ENCODE data around the gene AP2A2.
A peak's percentile ranks its signal among the peaks of the same experiment; 100 is the strongest.

Gene AP2A2

GRCh38 chr11:1017269-1018005 lies 91.8 kb downstream of the AP2A2 start:
- peak; percentile 32 for DNase-seq

GRCh38 chr11:1018091-1018490 lies 92.4 kb downstream of the AP2A2 start:
- no peak for DNase-seq

- no peak for DNase-seq
Observed at GRCh38 chr11:1019321-1019910, 93.7 kb downstream of the AP2A2 start.

GRCh38 chr11:1020211-1020905 lies 94.7 kb downstream of the AP2A2 start:
- DNase-seq, result no peak

- DNase-seq, result no peak
Observed at GRCh38 chr11:1022411-1022810, 96.7 kb downstream of the AP2A2 start.

DNA sequence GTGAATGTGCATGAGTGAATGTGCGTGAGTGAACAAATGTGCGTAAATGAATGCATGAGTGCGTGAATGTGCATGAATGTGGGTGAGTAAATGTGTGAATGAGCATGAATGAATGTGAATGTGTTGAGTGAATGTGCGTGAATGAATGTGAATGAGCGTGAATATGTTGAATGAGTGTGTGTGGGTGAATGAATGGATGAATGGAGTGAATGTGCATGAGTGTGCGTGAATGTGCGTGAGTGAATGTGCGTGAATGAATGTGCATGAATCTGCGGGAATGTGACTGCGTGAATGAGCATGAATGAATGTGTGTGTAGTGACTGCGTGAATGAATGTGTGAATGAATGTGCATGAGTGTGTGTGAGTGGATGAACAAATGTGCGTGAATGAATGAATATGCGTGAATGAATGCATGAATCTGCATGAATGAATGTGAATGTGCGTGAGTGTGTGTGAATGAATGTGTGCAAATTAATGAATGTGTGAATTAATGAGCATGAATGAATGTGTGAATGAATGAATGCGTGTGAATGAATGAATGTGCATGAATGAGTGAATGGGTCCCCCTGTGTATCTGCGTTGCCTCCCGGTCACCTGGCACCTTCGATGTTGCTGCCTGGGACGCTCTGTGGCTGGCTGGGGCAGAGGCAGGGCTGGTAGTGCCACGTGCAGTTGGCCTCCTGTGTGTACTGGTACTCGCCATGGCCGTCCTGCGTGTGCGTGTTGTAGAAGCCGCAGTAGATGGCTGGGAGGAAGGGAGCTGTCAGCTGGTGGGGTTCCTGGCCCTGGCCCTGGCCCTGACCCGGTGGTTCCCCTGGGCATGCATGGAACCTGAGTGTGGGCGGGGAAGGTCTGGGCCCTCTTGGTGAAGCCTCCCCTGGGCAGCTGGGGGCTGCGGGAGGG lies 97.5 kb downstream of the AP2A2 start:
- no peak for DNase-seq

- DNase-seq, result no peak
Observed at GRCh38 chr11:1023811-1024596, 98.3 kb downstream of the AP2A2 start.

- DNase-seq, result no peak
Observed at GRCh38 chr11:1024597-1025409, 99.1 kb downstream of the AP2A2 start.

- DNase-seq, result no peak
Observed at GRCh38 chr11:1025410-1026162, 99.9 kb downstream of the AP2A2 start.

DNA sequence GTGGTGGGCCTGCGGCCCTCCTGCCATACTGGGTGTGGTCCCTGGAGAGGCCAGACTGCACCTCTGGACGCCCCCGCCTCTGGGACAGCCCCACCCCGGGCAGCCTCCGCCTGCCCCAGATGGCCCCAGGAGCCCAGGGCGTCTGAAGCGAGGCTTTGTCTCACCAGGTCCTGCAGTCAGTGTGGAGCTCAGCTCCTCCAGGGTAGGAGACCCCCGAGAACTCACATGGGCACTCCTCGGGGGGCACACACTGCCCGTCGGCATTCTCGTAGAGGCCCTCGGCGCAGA lies 100.4 kb downstream of the AP2A2 start:
- DNase-seq, result no peak

DNA sequence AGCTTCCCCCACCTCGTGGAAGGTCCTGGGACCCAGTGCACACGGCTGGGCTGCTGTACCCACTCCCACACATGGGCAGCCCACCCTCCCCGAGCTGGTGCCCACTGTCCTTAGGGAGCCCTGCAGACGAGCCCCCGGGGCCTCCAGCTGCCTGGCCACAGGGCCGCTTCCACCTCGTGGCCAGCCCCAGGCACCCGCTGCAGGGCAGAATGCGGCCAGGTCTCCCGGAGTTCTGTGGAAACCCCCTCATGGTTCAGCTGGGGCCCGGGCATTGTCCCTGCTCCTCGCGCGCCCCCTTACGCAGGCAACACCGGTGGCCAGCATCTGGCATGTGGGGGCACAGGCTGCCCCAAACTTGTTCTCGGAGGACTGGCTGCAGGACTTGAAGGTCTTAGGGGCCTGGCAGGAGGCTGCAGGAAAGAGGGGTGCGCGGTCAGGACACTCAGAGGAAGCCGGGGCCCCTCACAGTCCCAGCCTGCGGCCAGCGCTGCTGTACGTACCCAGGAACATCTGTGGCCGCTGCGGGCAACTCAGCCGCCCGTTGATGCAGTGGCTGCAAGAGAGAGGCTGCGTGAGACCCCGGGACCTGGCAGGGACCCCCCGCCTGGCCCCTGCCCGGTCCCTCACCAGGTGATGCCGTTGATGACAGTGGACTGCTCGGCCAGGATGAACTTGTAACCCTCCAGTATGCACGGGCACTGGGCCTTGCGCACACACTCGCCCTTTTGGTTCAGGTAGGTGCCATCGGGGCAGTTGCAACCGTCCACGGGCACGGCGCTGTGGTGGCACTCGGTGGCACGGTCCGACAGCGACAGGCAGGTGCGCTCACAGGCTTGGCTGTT lies 101.2 kb downstream of the AP2A2 start:
- no peak for DNase-seq

GRCh38 chr11:1027483-1028290 lies 102.0 kb downstream of the AP2A2 start:
- no peak for DNase-seq

- no peak for DNase-seq
Observed at GRCh38 chr11:1028291-1028540, 102.5 kb downstream of the AP2A2 start.

GRCh38 chr11:1028616-1029015 lies 102.9 kb downstream of the AP2A2 start:
- no peak for DNase-seq

GRCh38 chr11:1029051-1029450 lies 103.4 kb downstream of the AP2A2 start:
- no peak for DNase-seq

DNA sequence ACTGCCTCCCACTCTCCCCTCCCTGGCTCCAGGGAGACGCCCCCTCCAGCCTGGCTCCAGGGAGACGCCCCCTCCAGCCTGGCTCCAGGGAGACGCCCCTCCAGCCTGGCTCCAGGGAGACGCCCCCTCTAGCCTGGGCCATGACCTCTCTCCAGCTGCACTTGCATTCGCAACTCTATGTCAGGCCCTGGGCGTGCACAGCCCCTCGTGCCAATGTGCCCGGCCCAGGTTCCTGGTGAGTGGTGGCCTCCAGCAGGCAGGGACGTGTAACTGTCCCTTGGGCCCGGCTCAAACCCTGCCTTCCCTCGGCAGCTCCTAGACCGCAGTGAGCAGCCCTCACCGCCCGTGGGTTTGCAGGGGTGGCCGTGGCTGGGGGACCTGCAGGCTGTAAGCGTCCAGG lies 104.0 kb downstream of the AP2A2 start:
- no peak for DNase-seq

DNA sequence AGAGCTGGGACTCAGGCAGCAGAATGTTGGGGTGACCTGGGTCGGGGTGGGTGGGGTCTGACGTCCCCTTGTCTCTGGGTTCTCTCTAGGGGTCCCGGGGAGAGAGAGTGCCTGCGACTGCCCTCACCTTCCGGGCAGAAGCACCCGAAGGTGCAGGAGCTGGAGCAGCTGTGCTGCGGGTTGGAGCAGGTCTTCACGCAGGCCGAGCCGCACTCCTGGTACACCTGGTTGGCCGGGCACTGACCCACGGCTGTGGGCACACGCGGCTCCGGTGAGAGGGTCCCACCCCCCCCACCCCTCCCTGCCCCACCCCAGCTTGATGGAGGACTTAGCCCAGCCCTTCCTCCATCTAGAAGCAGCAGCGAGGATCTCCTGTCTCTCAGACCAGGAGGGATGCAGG lies 104.4 kb downstream of the AP2A2 start:
- DNase-seq, result no peak

GRCh38 chr11:1030556-1030955 lies 104.9 kb downstream of the AP2A2 start:
- no peak for DNase-seq

Data from stimulated activated CD8-positive, alpha-beta memory T cell treated with anti-CD3 and anti-CD28 coated beads, Interleukin-4, amount 100 ng/mL, for 48 hours (primary cell).